Esophagus squamous epithelium (tissue), 4 donors: ENCODE results near the gene MYO6.
A peak's percentile ranks its signal among the peaks of the same experiment; 100 is the strongest.

Experiments
- CTCF ChIP-seq, 6 experiments: fragments of 450-650 bp in 4 of 6; fragments of 200-600 bp in 2 of 6; sonication (generic) in 2 of 6; IDR thresholded peaks; one replicate each; pipeline ENCODE4 v1.5.1; 2016 to 2019; ENCODE audit warnings: antibody characterized with exemption in 6 of 6, mild to moderate bottlenecking in 4 of 6, moderate library complexity in 4 of 6
- POLR2A ChIP-seq, 4 donors: fragments of 450-650 bp; IDR thresholded peaks; one replicate each; pipeline ENCODE4 v1.6.1; 2017; ENCODE audit warnings: antibody characterized with exemption in 4 of 4, mild to moderate bottlenecking in 4 of 4, moderate library complexity in 3 of 4

DNA sequence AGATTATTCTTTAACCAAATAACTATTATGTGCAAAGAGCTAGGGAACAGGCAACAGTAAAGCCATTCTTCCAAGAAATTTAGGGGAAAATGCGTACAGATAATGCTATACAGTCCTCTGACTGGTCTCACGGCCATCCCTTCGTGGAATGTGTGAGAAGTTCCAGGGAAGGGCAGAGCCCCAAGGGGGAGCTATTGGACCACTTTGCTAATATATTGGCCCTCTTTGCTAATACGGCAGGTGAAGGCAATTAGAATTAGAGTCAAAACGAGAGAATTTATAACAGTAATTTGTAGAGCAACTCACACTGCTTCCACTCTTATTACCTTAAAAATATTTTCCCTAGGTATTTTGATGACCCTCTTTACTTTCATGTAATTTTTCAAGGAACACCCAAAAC, 183.0 kb downstream of the MYO6 start:
- TF ChIP-seq CTCF (IDR thresholded peaks at IDR 0.05) (peak in 2 of 6 experiments; percentile 19 to 22), POLR2A (IDR thresholded peaks at IDR 0.05) (no peak)
